ENCODE data around the gene CYP1B1. TPM values are rescaled to one million over a fixed set of nuclear protein-coding genes. Genes with fewer than 3 reads are reported as not detected.
"Not testable (repeated sequence)": the region's sequence is repeated elsewhere in the genome, so short reads cannot be mapped to it uniquely, and the experiment has no call there.

CYP1B1 gene
- total and polyA plus RNA-seq, 2 of the 4 experiments (the other 2 are of a cell fraction) = 0.65 to 1.1 TPM

- DNase-seq; H3K14ac ChIP-seq (replicated peaks; ENCODE audit: low read depth, low read length); POLR2A ChIA-PET (ENCODE audit: unreplicated experiment); H2AK9ac ChIP-seq (replicated peaks; ENCODE audit: low read depth, low read length, poor library complexity); H2BK120ac ChIP-seq (ENCODE audit: low read depth, low read length); H2BK5ac ChIP-seq (ENCODE audit: low read depth, low read length, poor library complexity, severe bottlenecking); H3K27me3 ChIP-seq (ENCODE audit: control insufficient read depth, insufficient read depth, low read length); dilution Hi-C loops (cut with HindIII; ENCODE audit: low sequenced_read_pairs, unreplicated experiment); H3K36me3 ChIP-seq (ENCODE audit: control insufficient read depth, insufficient read depth, low read length); H2BK15ac ChIP-seq (ENCODE audit: low read depth, low read length); H3K4me2 ChIP-seq (ENCODE audit: low read depth, low read length); CTCF ChIA-PET; H3K9me3 ChIP-seq (ENCODE audit: control insufficient read depth, insufficient read depth, low read length); H3K9ac ChIP-seq (ENCODE audit: low read depth, low read length); H3K79me1 ChIP-seq (ENCODE audit: low read depth in 1 of 2, low read length in 2 of 2); H3K23ac ChIP-seq (ENCODE audit: low read depth, low read length); H3K27ac ChIP-seq (ENCODE audit: insufficient read depth, low read length); H2AK5ac ChIP-seq (ENCODE audit: low read depth, low read length); ATAC-seq (ENCODE audit: low read depth); H4K8ac ChIP-seq (ENCODE audit: low read depth in 2 of 2, low read length in 2 of 2); intact Hi-C loops (cut with micrococcal nuclease); H2BK20ac ChIP-seq (ENCODE audit: low read depth, low read length); in situ Hi-C loops (cut with MboI; ENCODE audit: low sequenced_read_pairs); H4K5ac ChIP-seq (ENCODE audit: low read depth, low read length); BruUV-seq (replicated peaks); H3K4ac ChIP-seq (ENCODE audit: low read depth, low read length); H3K56ac ChIP-seq (ENCODE audit: extremely low read depth, insufficient read depth, low read length); H4K20me1 ChIP-seq (ENCODE audit: insufficient read depth, low read length); H2AFZ ChIP-seq (replicated peaks; ENCODE audit: low read length, poor library complexity); H3K4me3 ChIP-seq (ENCODE audit: insufficient read depth, low read depth, low read length); H4K91ac ChIP-seq (ENCODE audit: insufficient read depth, low read depth, low read length); H3K18ac ChIP-seq (ENCODE audit: low read depth, low read length): not testable (repeated sequence)
- WGBS, 2 experiments (ENCODE audit: extremely low coverage in 2 of 2, insufficient read length in 1 of 2) = 100% methylated on average over 1 of the region's 6 CpGs; no CpG with 5 or more reads in 1 of the 2 experiments
- Histone ChIP-seq H3K4me1 (ENCODE audit: control insufficient read depth, insufficient read depth, low read length) (peaks cover 13% of the 10 kb centered on the region; the same call in 1 of the 2 replicates), H3K9me1 (ENCODE audit: insufficient read depth, low read length) (peaks cover 13% of the 10 kb centered on the region)
Measured at GRCh38 chr2:38090212-38090611, 14.3 kb upstream of the CYP1B1 start.

- H3K4ac ChIP-seq (ENCODE audit: low read depth, low read length); H3K18ac ChIP-seq (ENCODE audit: low read depth, low read length); dilution Hi-C loops (cut with HindIII; ENCODE audit: low sequenced_read_pairs, unreplicated experiment); DNase-seq; H4K5ac ChIP-seq (ENCODE audit: low read depth, low read length); H3K36me3 ChIP-seq (ENCODE audit: control insufficient read depth, insufficient read depth, low read length); H2BK20ac ChIP-seq (ENCODE audit: low read depth, low read length); in situ Hi-C loops (cut with MboI; ENCODE audit: low sequenced_read_pairs); H3K79me1 ChIP-seq (ENCODE audit: low read depth in 1 of 2, low read length in 2 of 2); H2BK5ac ChIP-seq (ENCODE audit: low read depth, low read length, poor library complexity, severe bottlenecking); BruUV-seq (replicated peaks); intact Hi-C loops (cut with micrococcal nuclease); H4K20me1 ChIP-seq (ENCODE audit: insufficient read depth, low read length); H3K27ac ChIP-seq (ENCODE audit: insufficient read depth, low read length); H3K9me3 ChIP-seq (ENCODE audit: control insufficient read depth, insufficient read depth, low read length); H3K14ac ChIP-seq (replicated peaks; ENCODE audit: low read depth, low read length); H4K8ac ChIP-seq (ENCODE audit: low read depth in 2 of 2, low read length in 2 of 2); H3K9me1 ChIP-seq (ENCODE audit: insufficient read depth, low read length); H2BK120ac ChIP-seq (ENCODE audit: low read depth, low read length); ATAC-seq (ENCODE audit: low read depth); H3K4me2 ChIP-seq (ENCODE audit: low read depth, low read length); H2AFZ ChIP-seq (replicated peaks; ENCODE audit: low read length, poor library complexity); POLR2A ChIA-PET (ENCODE audit: unreplicated experiment); H3K4me1 ChIP-seq (ENCODE audit: control insufficient read depth, insufficient read depth, low read length); H3K27me3 ChIP-seq (ENCODE audit: control insufficient read depth, insufficient read depth, low read length); H3K56ac ChIP-seq (ENCODE audit: extremely low read depth, insufficient read depth, low read length); H2AK5ac ChIP-seq (ENCODE audit: low read depth, low read length); H2AK9ac ChIP-seq (replicated peaks; ENCODE audit: low read depth, low read length, poor library complexity); H3K4me3 ChIP-seq (ENCODE audit: insufficient read depth, low read depth, low read length); H3K9ac ChIP-seq (ENCODE audit: low read depth, low read length); H4K91ac ChIP-seq (ENCODE audit: insufficient read depth, low read depth, low read length); H2BK15ac ChIP-seq (ENCODE audit: low read depth, low read length); H3K23ac ChIP-seq (ENCODE audit: low read depth, low read length): not testable (repeated sequence)
- WGBS, 2 experiments (ENCODE audit: extremely low coverage in 2 of 2, insufficient read length in 1 of 2) = 95% methylated on average over 3 of the region's 10 CpGs; no CpG with 5 or more reads in 1 of the 2 experiments
- CTCF ChIA-PET = interaction anchor here (0.7 kb wide), 1 partner anchor 10 kb away, joined by 3 read pairs; no protein-coding TSS in a partner anchor
Measured at GRCh38 chr2:38085998-38086698, 10.2 kb upstream of the CYP1B1 start.

All from IMR-90 (cell line).